IPS DF 4.7 (cell line): Measurements from ENCODE around the gene RELT.

Experiments
- DNase-seq: peaks from one replicate; pipeline ENCODE4 v3.0.0-alpha.2; 2013; ENCODE audit warnings: low spot score; ENCODE audit errors: extremely low read depth

The RELT gene, protein sequence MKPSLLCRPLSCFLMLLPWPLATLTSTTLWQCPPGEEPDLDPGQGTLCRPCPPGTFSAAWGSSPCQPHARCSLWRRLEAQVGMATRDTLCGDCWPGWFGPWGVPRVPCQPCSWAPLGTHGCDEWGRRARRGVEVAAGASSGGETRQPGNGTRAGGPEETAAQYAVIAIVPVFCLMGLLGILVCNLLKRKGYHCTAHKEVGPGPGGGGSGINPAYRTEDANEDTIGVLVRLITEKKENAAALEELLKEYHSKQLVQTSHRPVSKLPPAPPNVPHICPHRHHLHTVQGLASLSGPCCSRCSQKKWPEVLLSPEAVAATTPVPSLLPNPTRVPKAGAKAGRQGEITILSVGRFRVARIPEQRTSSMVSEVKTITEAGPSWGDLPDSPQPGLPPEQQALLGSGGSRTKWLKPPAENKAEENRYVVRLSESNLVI

DNA sequence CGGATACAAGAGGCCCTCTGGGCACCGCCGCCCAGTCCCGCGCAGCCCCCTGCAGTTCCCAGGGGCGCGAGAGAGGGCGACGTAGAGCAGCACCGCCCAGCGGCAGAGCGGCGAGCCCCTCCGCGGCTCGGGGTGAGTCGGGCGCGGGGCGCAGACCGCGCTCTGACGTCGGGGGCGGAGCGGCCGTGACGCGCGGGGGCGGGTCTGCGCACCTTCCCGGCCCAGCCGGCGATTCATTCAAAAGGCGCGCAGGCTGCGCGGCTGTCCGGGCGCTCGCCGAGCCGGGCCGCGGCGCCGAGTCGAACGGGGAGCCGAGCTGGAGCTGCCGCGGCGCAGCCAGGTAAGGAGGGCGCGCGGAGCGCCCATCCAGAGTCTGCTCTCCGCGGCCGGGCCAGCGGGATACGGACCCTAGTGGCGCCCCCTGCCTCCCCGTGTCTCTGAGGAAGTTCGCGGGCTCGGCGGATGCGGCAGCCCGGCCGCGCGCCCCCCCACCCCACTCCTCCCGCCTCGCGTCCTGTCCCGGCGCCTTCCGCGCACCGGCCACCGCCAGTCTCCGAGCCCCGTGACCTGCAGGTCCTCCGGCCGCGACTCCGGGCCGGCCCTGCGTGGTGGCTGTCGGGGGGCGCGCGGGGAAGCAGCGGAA lies at the start of gene RELT:
Gene RELT (plus strand): TSS at position 240 of the 643 bp plus-strand sequence. CDS start 12,738 bp downstream, outside the sequence.
- DNase-seq, result no peak

DNA sequence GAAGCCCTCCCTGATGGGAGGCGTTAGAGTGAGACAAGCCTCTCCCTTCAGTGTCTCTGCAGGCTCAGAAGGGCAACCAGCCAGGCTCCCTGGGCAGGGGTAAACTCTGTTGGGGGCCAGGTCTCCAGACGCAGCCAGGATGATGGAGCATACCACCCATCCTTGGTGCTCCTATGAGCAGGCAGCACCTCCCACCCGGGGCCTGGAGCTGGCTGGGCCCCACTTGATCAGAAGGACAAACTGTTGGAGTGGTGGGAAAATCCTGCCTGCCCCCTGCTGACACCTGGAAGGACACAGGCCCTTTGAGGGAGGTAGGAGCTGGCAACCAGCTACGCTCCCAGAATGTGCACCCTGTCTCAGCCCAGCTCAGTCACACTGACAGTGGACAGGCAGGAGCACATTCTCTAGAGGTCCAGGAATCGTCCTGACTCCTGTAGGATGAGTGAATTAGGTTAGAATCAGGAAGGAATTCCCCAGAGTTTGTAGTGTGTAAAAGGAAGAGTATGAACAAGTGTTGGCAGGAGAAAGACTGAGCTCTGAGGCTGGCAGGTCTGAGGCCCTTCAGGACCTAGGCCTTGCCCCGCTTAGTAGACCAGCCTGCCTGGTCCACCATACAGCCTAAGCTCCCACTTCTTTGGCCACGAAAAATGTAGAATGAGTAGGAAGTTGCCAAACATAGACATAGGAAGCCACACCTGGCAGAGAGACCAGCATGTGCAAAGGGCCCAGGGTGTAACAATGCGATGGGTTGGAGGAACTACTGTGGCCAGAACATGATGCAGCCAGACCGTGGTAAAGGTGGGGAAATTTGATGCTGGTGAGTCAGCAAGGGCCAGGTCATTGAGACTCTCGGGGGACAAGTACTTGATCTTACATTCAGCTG lies 49.0 kb upstream of the RELT start:
- DNase-seq, result no peak

DNA sequence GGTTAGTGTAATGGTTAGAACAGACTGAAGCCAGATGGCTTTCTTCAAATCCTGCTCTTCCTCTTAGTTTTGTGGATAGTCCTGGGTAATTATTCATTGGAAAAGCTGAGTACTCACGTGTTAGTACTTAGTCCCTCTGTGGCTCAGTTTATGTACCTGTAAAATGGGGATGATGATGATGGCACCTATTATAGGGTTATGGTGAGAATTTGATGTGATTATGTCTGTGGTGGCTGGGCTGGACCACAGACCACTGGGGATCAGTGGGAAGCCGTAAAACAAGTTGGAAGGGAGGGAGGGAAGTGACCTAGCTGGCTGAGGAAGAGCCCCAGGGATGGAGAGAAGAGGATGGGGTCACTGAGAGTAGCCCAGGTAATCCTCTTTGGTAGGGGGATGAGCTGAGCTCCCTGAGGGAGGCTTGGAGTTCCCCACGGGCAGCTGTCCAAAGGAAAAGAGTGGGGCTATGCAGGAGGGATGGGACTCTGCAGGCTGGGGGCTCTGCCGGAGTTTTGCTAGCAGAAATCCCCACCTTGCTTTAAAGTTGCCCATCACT lies 48.3 kb upstream of the RELT start:
- no peak for DNase-seq

DNA sequence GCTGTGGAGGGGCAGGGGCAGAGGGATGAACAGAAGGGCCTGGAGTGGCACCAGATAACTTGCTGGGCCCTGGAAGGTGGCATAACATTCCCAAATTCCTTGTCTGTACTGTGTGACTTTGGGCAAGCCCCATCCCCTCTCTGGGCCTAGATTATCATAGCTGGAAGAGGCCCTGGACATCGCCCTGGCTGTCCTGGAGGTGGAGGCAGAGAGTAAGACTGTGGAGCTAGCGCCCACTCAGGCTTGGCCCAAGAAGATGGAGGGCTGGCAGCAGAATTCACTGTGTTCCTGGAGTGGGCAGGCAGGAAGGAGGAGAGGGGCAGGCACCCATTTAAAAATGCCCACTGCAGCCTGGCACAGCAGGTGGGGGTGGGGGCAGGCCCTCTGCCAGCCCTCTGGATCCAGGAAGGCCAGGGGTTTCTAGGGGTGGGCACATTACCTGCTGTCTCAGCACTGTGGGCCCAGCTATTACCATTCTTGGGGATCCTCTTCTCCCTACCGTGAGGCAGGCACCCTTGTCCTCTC lies 45.6 kb upstream of the RELT start:
- DNase-seq, result no peak

DNA sequence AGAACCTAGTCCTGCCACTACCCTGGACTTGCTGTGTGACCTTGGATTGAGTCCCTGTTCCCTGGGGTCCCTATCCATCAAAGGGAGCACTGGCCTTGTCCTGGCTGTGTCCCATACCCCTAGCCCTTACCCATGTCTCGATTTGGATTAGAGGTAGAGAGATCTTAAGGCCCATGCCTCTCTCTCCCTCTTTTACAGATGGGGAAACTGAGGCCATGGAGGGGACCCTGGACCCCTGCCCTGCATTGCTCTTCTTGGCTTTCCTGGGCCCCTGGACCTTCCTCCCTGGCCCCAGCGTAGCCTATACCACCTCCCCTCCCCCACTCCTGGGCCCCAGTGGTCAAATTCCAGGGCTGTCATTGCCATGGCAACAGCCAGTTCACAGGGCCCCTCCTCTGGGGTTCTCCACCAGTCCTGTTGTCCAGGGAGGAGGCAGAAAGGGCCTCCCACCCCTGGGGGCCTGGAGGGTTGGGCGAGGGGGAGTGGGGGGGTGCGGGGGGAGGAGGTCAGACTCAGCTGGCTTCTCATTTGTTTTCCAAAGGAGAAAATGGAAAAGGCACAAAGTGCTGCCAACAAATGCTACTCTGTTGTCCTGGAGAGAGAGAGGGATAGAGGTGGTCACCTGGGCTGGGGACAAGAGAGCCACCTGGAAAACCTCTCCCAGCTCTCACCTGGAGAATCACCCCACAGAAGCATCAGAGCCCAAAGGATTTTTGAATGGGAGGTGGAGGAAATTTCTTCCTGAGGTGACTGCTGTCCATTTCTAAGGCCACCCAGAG lies 44.9 kb upstream of the RELT start:
- no peak for DNase-seq

DNA sequence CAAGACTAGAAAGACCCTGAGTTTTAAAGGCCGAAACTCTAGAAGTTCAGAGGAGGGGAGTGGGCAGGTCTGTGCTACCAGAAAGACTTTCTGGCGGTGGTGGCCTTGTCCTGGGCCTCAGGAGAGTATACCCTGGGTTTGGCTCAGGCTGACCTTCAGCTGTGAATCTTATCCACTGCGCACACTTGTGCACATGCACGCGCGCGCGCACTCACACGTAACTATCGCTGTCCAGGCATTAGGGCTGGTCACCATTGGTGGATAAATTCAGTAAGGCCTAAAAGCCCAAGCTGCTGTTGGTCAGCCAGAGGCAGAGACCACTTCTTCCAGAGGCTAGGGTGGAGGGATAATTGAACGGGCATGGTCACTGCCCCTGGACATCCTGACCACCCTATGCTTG lies 43.0 kb upstream of the RELT start:
- DNase-seq, result no peak

DNA sequence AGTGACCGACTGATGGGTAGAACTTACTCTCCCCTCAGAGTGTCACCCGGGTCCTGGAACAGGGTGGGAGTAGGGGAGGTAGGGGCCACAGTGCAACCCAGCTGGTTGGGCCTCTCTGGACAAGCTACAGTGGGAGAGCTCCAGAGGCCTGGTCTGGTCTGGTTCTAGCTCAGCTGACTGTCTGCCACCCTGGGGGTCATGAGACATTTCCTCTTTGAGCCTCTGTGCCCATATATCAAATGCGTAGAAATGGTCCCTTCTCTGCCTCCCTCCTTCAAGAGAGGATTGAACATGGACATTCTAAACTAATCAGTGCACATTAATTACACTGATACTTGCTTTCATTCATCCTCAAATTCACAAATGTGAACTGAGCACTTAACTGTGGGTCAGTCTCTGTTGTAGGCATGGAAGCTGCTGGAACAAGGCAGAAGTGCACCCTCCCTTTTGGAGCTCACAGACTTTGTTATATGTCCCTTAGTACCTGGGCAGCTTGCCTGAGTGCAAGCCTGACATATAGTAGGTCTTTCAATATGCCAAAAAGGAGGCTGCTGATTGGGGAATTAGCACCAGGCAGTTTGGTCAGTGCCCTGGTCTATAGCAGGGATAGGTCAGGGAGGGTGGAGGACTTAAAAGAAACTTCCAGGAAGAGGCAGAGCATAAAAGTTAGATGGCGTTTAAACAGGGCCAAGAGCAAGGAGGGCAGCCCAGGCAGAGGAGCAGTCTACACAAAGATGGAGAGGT lies 42.4 kb upstream of the RELT start:
- DNase-seq, result no peak

DNA sequence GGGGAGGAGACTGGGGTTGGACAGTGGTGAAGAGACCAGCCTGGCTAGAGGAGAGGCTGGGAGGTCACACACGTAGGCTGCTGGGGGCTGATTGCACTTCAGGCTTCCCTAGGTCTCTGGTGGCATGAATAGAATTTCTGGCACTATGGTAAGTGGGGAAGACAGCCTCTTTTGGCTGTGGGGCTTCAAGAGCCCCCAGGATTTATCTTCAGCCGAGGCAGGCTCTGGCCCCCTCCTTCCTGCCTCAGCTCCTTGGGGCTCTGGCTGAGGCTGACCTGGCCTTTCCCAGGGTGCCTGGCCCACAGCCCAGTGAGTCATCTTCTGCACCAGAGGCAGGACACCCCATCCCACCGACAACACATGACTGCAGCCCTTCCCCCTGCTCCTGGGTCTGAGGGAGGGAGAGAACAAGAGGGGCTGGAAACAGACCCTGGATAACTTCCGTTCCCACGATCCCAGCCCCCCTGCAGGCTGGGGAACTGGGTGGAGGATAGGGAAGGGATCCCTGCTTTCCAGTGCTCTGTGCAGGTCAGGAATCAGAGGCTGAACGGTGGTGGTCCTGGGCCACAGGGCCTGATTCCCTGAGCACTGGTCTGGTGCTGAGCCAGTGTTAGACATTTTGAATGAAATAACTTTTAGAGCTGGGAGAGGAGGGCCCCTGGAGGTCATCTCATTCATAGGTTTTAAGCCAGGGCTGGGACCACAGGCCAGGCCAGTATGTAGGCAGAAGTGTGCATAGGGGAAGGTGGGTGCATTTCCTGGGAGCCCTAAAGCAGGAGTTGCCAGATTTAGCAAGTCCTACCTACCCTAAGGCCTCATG lies 41.6 kb upstream of the RELT start:
- DNase-seq, result no peak

DNA sequence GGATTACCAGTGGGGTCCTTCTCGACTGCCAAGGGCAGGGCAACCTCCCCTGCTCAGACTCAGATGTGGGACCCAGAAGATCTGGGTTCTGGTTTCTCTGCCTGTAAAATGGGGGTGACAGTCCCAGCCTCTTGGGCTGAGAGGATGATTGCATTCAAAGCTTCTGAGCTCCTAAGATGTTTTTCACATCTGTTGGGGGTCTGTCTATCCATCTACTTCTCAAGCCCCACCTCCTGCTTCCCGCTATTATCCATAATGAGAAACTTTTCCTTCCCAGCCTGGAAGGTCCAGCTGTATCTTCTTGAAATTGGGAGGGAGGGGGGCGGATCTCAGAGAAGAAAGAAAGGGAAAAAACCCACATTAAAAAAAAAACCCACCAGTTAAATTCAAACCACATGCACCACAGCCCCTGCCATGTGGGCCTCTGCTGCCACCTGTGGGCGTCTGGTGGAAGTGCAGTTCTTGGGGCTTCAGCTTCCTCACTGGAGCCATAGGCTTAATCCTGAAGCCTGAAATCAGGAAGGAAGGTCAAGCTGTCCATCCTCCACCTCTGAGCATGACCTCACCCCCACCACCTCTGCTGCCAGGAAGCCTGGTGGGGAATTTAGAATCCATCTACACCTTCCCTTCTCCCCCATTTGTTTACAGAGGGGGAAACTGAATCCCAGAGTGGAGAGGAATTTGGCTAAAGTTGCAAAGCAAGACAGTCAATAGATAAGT lies 40.8 kb upstream of the RELT start:
- no peak for DNase-seq

DNA sequence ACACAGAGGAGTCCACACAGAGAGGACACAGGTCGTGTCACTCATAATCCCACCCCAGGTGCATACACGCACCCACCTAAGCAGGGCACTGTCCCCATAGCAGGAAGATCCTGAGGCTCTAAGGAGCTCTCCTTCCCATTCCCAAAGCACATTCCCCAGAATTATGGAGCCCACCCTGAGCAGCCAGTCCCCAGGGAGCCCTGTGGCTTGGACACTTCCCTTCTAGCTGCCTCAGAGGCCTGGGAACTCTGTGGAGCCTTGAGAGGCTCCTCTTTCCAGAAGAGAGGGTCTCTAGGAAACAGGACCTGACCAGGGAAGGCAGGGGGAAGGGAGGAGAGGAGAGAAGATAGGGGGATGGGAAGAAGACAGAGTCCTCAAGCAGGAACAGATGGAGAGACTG lies 38.4 kb upstream of the RELT start:
- no peak for DNase-seq

DNA sequence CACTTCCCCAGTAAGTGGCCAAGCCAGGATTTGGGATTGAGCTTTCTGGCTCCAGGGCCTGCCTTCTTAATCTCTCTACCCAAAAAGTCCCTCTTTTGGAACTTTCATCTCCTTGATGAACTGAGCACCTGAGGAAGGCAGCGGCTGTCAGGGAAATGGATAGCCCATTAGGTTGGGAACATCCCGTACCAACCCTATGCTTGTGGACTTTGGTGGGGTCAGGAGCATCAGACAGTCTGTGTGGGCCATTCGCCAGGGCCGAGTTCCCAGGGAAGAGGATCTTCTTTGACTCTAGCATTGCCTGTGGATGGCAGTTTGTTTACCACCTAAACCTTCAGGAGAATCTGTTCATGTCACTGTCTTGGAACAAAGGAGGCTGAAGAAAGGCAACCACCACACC lies 37.9 kb upstream of the RELT start:
- no peak for DNase-seq

DNA sequence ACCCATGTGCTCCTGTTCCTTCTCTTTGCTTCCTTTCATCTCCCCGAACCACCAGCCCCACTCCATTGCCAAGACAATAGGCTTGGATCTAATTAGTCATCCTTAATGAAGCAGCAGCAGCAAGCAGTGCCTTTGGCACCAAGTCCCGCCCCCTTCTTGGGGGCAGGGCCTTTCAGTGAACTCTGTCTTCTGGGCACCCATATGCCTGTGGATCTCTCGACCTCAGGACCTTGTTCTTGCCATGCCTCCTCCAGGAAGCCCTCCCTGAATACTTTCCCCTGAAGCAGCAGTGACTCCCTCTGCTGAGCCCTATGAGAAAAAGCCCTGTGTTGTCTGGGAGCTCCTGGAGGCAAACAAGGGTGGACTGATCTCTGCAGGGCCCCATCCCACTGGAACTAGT lies 36.0 kb upstream of the RELT start:
- no peak for DNase-seq

DNA sequence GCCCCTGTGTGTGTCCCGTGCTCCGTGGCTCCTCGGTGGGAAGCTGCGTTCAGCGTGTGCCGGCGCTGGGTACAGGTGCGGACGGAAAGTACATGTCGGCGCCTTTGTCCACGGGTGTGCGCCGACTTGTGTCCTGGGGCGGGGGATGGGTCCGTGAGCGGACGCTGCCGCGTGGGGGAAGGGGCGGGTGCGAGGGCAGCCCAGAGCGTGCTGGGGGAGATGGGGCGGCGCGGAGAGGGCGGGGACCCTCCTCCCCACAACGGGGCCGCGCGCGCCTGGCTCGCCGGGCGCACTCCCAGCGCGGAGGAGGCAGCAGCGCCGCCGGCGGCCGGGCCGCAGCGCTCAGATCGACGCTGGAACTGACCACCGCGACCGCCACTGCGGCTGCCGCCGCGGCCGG lies 33.6 kb upstream of the RELT start:
- DNase-seq, result no peak

DNA sequence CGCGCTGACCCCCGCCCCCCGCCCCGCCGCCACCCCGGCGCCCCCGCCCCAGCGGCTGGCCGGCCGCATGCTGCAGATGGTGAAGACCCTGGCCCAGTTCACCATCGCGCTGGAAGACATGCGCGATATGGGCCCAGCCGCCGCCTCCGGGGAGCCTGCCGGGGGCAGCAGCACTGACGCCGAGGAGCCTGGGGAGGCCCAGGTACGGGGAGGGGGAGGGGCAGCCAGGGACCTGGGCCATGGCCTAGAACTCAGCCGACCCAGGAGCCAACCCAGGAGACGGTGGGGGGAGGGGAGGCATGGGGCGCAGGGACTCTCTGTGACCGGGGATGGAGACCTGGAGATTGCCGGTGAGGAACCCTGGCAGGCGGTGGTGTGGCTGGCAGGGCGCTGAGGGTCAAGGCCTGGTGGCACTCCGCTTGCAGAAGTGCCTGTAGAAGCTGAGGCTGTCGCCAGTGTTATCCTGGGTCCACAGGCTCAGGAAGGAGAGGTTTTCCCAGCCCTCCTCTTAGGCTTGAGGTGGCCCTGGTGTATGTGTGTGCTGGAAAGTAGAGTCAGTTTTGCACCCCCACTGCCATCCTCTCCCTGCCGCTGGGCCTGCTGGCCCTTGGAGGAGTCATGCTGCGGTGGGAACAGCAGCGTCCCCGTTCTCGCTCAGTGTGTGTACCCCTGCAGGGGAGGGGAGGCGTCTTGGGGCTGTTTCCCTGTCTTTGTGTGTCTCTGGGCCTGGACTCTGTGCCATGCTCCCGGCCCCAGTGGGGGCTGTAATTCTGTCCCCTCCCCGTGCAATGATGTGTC lies 32.9 kb upstream of the RELT start:
- no peak for DNase-seq

DNA sequence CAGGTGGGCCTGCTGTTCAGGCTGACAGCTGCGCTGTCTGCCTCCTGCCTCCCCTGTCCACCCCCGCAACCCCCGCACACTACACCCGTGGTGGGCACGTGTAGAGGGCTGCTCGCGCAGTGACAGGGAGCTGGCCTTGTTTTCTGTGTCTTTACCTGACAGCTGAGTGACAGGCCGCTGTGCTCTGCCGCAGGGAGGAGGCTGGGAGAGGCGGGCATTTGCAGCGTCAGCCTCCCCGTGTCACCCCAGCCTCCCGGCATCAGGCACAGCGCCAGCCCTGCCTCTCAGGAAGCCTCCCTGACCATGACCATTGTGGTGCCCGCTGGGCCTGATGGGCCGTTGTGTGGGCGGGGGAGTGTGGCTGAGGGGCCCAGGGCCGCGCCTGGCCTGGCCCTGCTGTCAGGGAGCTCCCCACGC lies 32.0 kb upstream of the RELT start:
- DNase-seq, result no peak

DNA sequence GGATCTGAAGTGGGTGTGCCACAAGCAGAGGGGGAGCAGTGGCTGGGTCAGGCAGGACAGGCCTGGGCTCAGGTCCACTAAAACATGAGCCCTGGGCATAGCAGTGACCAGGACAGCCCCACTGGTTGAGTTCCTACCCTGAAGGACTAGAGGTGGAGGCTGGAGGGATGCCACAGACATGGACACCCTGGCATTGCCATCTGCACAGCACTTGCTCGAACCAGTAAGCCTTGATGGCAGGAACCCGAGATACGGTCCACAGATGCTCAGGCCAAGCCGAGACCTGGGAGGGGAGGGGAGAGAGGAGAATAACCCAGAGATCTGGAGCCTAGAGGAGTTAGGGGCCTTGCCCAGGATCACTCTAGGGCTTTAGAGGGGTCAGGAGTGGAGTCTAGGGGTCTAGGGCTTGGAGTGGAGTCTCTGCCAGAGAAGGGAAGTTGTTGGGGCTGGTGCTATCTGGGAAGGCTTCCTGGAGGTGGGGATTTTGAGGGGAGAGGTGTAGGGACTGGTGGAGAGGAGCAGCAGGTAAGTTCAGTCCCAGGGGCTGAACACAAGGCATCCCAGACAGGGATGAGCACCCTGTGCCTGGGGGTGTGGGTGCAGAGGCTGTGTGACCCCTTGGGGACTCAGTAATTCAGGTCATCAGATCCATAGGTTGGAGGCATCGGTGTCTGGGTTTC lies 30.6 kb upstream of the RELT start:
- DNase-seq, result no peak
